Ishikawa (cell line): Measurements from ENCODE around the gene ARHGEF10L.

Source experiments
- CEBPB ChIP-seq: IDR thresholded peaks from 2 replicates; pipeline ENCODE4 v1.6.1; 2012
- EP300 ChIP-seq: IDR thresholded peaks from 2 replicates; pipeline ENCODE4 v1.6.1; 2012; ENCODE audit warnings: borderline replicate concordance
- MAX ChIP-seq: IDR thresholded peaks from 2 replicates; pipeline ENCODE4 v1.6.1; 2012
- REST ChIP-seq: IDR thresholded peaks from 2 replicates; pipeline ENCODE4 v1.6.1; 2012; ENCODE audit warnings: low read depth, mild to moderate bottlenecking
- TAF1 ChIP-seq: IDR thresholded peaks from 2 replicates; pipeline ENCODE4 v1.6.1; 2012; ENCODE audit warnings: low read depth, mild to moderate bottlenecking
- YY1 ChIP-seq: IDR thresholded peaks from 2 replicates; pipeline ENCODE4 v1.6.1; 2012; ENCODE audit warnings: low read depth

GRCh38 chr1:17640975-17641374 lies 101.5 kb downstream of the ARHGEF10L start:
- TF ChIP-seq TAF1 (no peak), EP300 (no peak), REST (no peak), YY1 (no peak), MAX (no peak), CEBPB (no peak)
